ENCODE data around the gene CDC42BPB.

DNA sequence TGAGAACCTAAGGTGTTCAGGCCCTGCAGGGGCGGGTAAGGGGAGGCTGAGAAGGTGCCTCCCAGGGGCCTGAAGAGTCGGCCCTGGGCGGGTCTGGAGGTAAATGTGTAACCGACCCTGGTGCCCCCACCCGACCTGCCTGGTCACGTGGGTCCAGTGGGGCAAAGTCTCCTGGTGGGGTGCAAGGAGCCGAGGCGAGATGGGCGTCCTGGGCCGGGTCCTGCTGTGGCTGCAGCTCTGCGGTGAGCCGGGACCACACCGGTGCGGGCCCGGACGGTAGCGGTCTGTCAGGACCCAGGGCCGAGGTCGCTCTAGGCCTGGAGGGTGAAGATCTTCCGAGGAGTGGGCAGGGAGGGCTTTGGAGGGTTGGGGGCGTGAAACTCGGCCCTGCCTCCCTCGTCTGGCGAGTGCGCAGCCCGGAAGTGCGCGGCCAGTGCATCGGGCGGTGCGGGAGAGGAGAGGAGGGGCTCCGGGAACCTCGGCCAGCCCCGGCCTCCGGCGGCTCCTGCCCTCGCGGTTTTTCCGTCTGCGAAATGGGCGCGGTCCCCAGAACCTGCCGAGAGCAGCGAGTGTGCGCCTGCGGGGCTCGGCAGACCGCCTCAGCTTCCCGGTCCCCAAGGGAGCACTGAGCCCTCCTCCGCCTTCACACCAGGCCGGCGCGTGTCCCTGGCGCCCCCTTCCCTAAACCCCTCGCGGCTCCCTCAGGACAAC, 134.7 kb downstream of the CDC42BPB start, which contains the start of gene AMN:
- TF ChIP-seq POLR2AphosphoS5 (IDR thresholded peaks at IDR 0.05; ENCODE audit: low read depth, low read length) (no peak), RCOR1 (IDR thresholded peaks at IDR 0.05; ENCODE audit: low read length) (no peak), CTCF (IDR thresholded peaks at IDR 0.05) (no peak), MAX (IDR thresholded peaks at IDR 0.05; ENCODE audit: low read depth) (no peak), USF1 (IDR thresholded peaks at IDR 0.05; ENCODE audit: borderline replicate concordance, low read depth) (no peak), SMC3 (IDR thresholded peaks at IDR 0.05; ENCODE audit: low read depth, low read length) (no peak), SIN3A (IDR thresholded peaks at IDR 0.05; ENCODE audit: borderline replicate concordance, low read depth, low read length) (no peak), JUND (IDR thresholded peaks at IDR 0.05) (no peak), ELF1 (IDR thresholded peaks at IDR 0.05) (no peak), MXI1 (IDR thresholded peaks at IDR 0.05; ENCODE audit: low read depth, low read length) (no peak), NRF1 (IDR thresholded peaks at IDR 0.05; ENCODE audit: low read depth, low read length) (no peak), EZH2phosphoT487 (IDR thresholded peaks at IDR 0.05; ENCODE audit: borderline replicate concordance, low read depth) (no peak)
- TF ChIP-seq, protein P1, sequence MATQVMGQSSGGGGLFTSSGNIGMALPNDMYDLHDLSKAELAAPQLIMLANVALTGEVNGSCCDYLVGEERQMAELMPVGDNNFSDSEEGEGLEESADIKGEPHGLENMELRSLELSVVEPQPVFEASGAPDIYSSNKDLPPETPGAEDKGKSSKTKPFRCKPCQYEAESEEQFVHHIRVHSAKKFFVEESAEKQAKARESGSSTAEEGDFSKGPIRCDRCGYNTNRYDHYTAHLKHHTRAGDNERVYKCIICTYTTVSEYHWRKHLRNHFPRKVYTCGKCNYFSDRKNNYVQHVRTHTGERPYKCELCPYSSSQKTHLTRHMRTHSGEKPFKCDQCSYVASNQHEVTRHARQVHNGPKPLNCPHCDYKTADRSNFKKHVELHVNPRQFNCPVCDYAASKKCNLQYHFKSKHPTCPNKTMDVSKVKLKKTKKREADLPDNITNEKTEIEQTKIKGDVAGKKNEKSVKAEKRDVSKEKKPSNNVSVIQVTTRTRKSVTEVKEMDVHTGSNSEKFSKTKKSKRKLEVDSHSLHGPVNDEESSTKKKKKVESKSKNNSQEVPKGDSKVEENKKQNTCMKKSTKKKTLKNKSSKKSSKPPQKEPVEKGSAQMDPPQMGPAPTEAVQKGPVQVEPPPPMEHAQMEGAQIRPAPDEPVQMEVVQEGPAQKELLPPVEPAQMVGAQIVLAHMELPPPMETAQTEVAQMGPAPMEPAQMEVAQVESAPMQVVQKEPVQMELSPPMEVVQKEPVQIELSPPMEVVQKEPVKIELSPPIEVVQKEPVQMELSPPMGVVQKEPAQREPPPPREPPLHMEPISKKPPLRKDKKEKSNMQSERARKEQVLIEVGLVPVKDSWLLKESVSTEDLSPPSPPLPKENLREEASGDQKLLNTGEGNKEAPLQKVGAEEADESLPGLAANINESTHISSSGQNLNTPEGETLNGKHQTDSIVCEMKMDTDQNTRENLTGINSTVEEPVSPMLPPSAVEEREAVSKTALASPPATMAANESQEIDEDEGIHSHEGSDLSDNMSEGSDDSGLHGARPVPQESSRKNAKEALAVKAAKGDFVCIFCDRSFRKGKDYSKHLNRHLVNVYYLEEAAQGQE (IDR thresholded peaks at IDR 0.05; ENCODE audit: low read depth, low read length) = no peak
